ENCODE measurements around the gene ADGRV1. TPM values are rescaled to one million over a fixed set of nuclear protein-coding genes. Genes with fewer than 3 reads are reported as not detected.

ADGRV1 gene
- total RNA-seq, 4 donors from 2014 or later = 2.5 to 7.5 (median 4.5) TPM

GRCh38 chr5:90909101-90909503 lies 350.5 kb downstream of the ADGRV1 start:
- H3K4me1 ChIP-seq = no peaks in the 10 kb centered on the region
- no peak for DNase-seq (ENCODE audit: low spot score in 2 of 2)
- TF ChIP-seq EP300 (IDR thresholded peaks at IDR 0.05) (no peak), POLR2AphosphoS5 (IDR thresholded peaks at IDR 0.05) (no peak), POLR2A (IDR thresholded peaks at IDR 0.05) (no peak), CTCF (IDR thresholded peaks at IDR 0.05) (no peak)
- H3K36me3 ChIP-seq = no peaks in the 10 kb centered on the region
- 38% methylated on average over 3 of the region's 3 CpGs for WGBS
- no peaks in the 10 kb centered on the region for H3K9me3 ChIP-seq
- H3K27me3 ChIP-seq = no peaks in the 10 kb centered on the region
- H3K4me3 ChIP-seq = no peak overlapping the region
- H3K27ac ChIP-seq = no peak overlapping the region

GRCh38 chr5:90909940-90910339 lies 351.3 kb downstream of the ADGRV1 start:
- no peak overlapping the region for H3K27ac ChIP-seq
- no peaks in the 10 kb centered on the region for H3K27me3 ChIP-seq
- TF ChIP-seq POLR2A (IDR thresholded peaks at IDR 0.05) = no peak
- no peak for TF ChIP-seq POLR2AphosphoS5 (IDR thresholded peaks at IDR 0.05)
- no peak for DNase-seq (ENCODE audit: low spot score in 2 of 2)
- no peaks in the 10 kb centered on the region for H3K9me3 ChIP-seq
- no peaks in the 10 kb centered on the region for H3K36me3 ChIP-seq
- no peaks in the 10 kb centered on the region for H3K4me1 ChIP-seq
- 56% methylated on average over 6 of the region's 6 CpGs for WGBS
- H3K4me3 ChIP-seq = no peak overlapping the region

DNA sequence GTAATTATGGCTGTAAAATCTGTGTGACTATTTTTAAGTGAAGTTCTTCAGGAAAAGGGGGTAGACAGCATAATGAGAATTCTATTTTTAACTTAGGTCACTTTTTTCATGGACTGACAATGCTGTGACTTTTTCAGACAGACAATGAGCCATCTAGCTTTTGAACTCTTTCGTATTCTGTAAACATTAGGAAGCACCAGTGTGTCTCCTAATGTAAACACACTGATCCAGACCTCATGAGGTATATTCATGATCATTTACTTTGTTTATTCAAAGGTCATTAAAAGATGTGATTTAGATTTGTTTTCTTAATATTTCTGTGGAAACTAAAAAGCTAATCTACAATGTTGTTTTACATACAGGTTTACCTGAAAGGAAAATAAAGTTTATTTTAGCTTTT lies 352.6 kb downstream of the ADGRV1 start:
- Histone ChIP-seq H3K4me1 (no peaks in the 10 kb centered on the region), H3K27ac (no peak overlapping the region), H3K4me3 (no peak overlapping the region), H3K9me3 (no peaks in the 10 kb centered on the region), H3K27me3 (no peaks in the 10 kb centered on the region), H3K36me3 (no peaks in the 10 kb centered on the region)
- 67% methylated on average over 1 of the region's 1 CpG for WGBS
- TF ChIP-seq CTCF (IDR thresholded peaks at IDR 0.05) = no peak
- no peak for TF ChIP-seq POLR2AphosphoS5 (IDR thresholded peaks at IDR 0.05)
- no peak for TF ChIP-seq POLR2A (IDR thresholded peaks at IDR 0.05)
- no peak for TF ChIP-seq EP300 (IDR thresholded peaks at IDR 0.05)
- no peak for DNase-seq (ENCODE audit: low spot score in 2 of 2)

DNA sequence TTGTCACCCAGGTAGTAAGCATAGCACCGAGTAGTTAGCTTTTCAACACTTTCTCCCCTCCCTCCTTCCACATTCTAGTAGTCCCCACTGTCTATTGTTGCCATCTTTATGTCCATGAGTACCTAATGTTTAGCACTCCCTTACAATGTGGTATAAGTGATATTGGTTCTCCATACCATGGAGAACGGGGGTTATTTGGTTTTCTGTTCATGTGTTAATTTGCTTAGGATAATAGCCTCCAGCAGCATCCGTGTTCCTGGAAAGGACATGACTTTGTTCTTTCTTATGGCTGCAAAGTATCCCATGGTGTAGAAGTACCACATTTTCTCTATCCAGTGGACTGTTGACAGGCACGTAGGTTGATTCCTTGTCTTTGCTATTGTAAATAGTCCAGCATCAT lies 353.9 kb downstream of the ADGRV1 start:
- Histone ChIP-seq H3K27me3 (no peaks in the 10 kb centered on the region), H3K4me1 (no peaks in the 10 kb centered on the region), H3K36me3 (no peaks in the 10 kb centered on the region), H3K4me3 (no peak overlapping the region), H3K9me3 (no peaks in the 10 kb centered on the region), H3K27ac (no peak overlapping the region)
- WGBS = 91% methylated on average over 4 of the region's 4 CpGs
- no peak for TF ChIP-seq POLR2A (IDR thresholded peaks at IDR 0.05)
- no peak for TF ChIP-seq POLR2AphosphoS5 (IDR thresholded peaks at IDR 0.05)
- no peak for TF ChIP-seq CTCF (IDR thresholded peaks at IDR 0.05)
- TF ChIP-seq EP300 (IDR thresholded peaks at IDR 0.05) = no peak
- DNase-seq (ENCODE audit: low spot score in 2 of 2) = no peak

DNA sequence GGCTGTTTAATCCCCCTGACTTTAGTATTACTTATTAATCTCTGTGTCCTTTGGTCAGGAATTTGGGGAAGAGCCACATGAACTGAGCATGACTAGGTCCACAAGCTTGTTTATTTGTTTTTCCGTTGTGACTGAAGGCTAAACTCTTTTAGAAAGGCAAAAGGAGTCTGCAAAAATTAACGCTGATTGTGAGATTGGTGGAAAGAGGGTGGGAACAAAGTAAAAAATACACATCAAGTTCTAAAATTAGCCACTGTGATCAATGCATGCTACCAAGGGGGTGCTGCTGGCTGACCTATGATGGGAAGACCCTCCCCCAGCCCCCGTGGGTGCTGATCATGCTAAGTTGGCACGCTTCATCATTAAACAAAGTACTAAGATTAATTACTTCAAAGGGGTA lies 356.8 kb downstream of the ADGRV1 start:
- Histone ChIP-seq H3K27ac (no peak overlapping the region), H3K27me3 (no peaks in the 10 kb centered on the region), H3K4me3 (no peak overlapping the region), H3K36me3 (no peaks in the 10 kb centered on the region), H3K4me1 (peaks cover 5% of the 10 kb centered on the region), H3K9me3 (no peaks in the 10 kb centered on the region)
- WGBS = 74% methylated on average over 4 of the region's 4 CpGs
- DNase-seq (ENCODE audit: low spot score in 2 of 2) = no peak
- TF ChIP-seq POLR2AphosphoS5 (IDR thresholded peaks at IDR 0.05) (no peak), POLR2A (IDR thresholded peaks at IDR 0.05) (no peak), EP300 (IDR thresholded peaks at IDR 0.05) (no peak), CTCF (IDR thresholded peaks at IDR 0.05) (no peak)
